HCT116 (cell line): ENCODE data around the gene SRGAP1. TPM values are rescaled to one million over a fixed set of nuclear protein-coding genes. Genes with fewer than 3 reads are reported as not detected.

Source experiments
- ATAC-seq: fragments of 200-7000 bp; cut with Tn5 transposase; 2 replicates; pipeline ENCODE4 v1.9.1; 2020; ENCODE audit warnings: mild to moderate bottlenecking, moderate library complexity
- BruUV-seq: library from RNA; stranded (reverse); fragments of 400-500 nt; replicated peaks from 2 replicates; lab custom pipeline; 2021; lab: Mats Ljungman, UMichigan
- CTCF ChIA-PET: fragments of 300-600 bp; sonication (Branson Sonifier 250); formaldehyde crosslinking; loops from one replicate; lab custom pipeline; 2021; ENCODE audit warnings: antibody characterized with exemption; lab: Charles Lee
- POLR2A ChIA-PET: fragments of 300-600, 350-600 bp; sonication (Branson Sonifier 250); formaldehyde crosslinking; loops from one replicate; lab custom pipeline; 2021; ENCODE audit warnings: antibody characterized with exemption; lab: Charles Lee
- RAD21 ChIA-PET, 2 experiments: fragments of 300-600 bp; sonication (Branson Sonifier 250); formaldehyde crosslinking; loops; one replicate each; lab custom pipeline; 2023; ENCODE audit warnings: low total read pairs in 2 of 2; ENCODE audit not compliant: uncharacterized antibody in 2 of 2, unreplicated experiment in 2 of 2, low non-redundant PET in 1 of 2; lab: Charles Lee
- DNase-seq: peaks from one replicate; pipeline ENCODE4 v3.0.0-alpha.2; 2010; ENCODE audit warnings: low read depth, low spot score
- H2AFZ ChIP-seq: fragments of 200-600 bp; shearing (Covaris generic), sonication (generic); 2 replicates; pipeline ENCODE4 v1.6.1; 2017; ENCODE audit warnings: low read depth, mixed run types, mixed read lengths, antibody characterized with exemption, low read length; ENCODE audit not compliant: poor library complexity, severe bottlenecking
- H3K27ac ChIP-seq: 2 replicates; pipeline ENCODE4 v1.5.1; 2012; ENCODE audit warnings: low read depth, low read length
- H3K27me3 ChIP-seq: fragments of 200-600 bp; sonication (generic); 2 replicates; pipeline ENCODE4 v1.6.1; 2016; ENCODE audit warnings: mixed run types, low read length, mixed read lengths; ENCODE audit not compliant: insufficient read depth
- H3K36me3 ChIP-seq, 2 experiments: fragments of 200-500 bp in 1 of 2; fragments of 200-600 bp in 1 of 2; sonication (Bioruptor generic) in 1 of 2; sonication (generic) in 1 of 2; 2 replicates each; pipeline versions ENCODE4 v1.5.1 to v1.6.1; 2014 to 2016; ENCODE audit warnings: low read length in 2 of 2, inconsistent platforms in 1 of 2, mixed read lengths in 1 of 2, mixed run types in 1 of 2; ENCODE audit not compliant: insufficient read depth in 2 of 2, control insufficient read depth in 1 of 2
- H3K4me1 ChIP-seq, 2 experiments: fragments of 200-600 bp in 1 of 2; sonication (generic) in 1 of 2; 2 replicates each; pipeline versions ENCODE4 v1.5.1 to v1.6.1; 2012 to 2017; ENCODE audit warnings: low read length in 2 of 2, inconsistent platforms in 1 of 2, mild to moderate bottlenecking in 1 of 2, mixed read lengths in 1 of 2, mixed run types in 1 of 2, moderate library complexity in 1 of 2; ENCODE audit not compliant: insufficient read depth in 2 of 2, control insufficient read depth in 1 of 2
- H3K4me2 ChIP-seq: fragments of 200-600 bp; sonication (generic); 2 replicates; pipeline ENCODE4 v1.6.1; 2017; ENCODE audit warnings: mixed run types, low read length, mixed read lengths
- H3K4me3 ChIP-seq, 2 experiments: fragments of 200-600 bp in 1 of 2; sonication (generic) in 1 of 2; replicated peaks in 1 of 2; 2 replicates each; pipeline ENCODE4 v1.5.1; 2011 to 2016; ENCODE audit warnings: low read length in 2 of 2, control low read depth in 1 of 2, low read depth in 1 of 2, mild to moderate bottlenecking in 1 of 2, mixed read lengths in 1 of 2, mixed run types in 1 of 2
- H3K79me2 ChIP-seq: fragments of 200-600 bp; sonication (generic); 2 replicates; pipeline ENCODE4 v1.6.1; 2017; ENCODE audit warnings: mild to moderate bottlenecking, mixed run types, low read length, moderate library complexity, mixed read lengths; ENCODE audit not compliant: insufficient read depth
- H3K9ac ChIP-seq: fragments of 200-600 bp; sonication (generic); 2 replicates; pipeline ENCODE4 v1.6.1; 2016; ENCODE audit warnings: low read length, mixed read lengths
- H3K9me2 ChIP-seq: fragments of 200-600 bp; sonication (generic), shearing (Covaris generic); 2 replicates; pipeline ENCODE4 v1.6.1; 2017; ENCODE audit warnings: mixed run types, mild to moderate bottlenecking, moderate library complexity; ENCODE audit not compliant: insufficient read depth
- H3K9me3 ChIP-seq, 2 experiments: fragments of 200-500 bp in 1 of 2; fragments of 200-600 bp in 1 of 2; sonication (Bioruptor generic) in 1 of 2; sonication (generic) in 1 of 2; 2 replicates each; pipeline ENCODE4 v1.6.1; 2014 to 2017; ENCODE audit warnings: low read length in 2 of 2, mixed read lengths in 2 of 2, inconsistent platforms in 1 of 2, low read depth in 1 of 2, mild to moderate bottlenecking in 1 of 2, mixed run types in 1 of 2, moderate library complexity in 1 of 2; ENCODE audit not compliant: control insufficient read depth in 1 of 2, insufficient read depth in 1 of 2
- H4K20me1 ChIP-seq: fragments of 200-600 bp; sonication (generic), shearing (Covaris generic); 2 replicates; pipeline ENCODE4 v1.6.1; 2017; ENCODE audit warnings: mixed run types, mild to moderate bottlenecking, moderate library complexity; ENCODE audit not compliant: insufficient read depth
- CBX3 ChIP-seq: IDR thresholded peaks from 2 replicates; pipeline ENCODE4 v1.6.1; 2012; ENCODE audit warnings: low read depth
- CEBPB ChIP-seq: IDR thresholded peaks from 2 replicates; pipeline ENCODE4 v1.6.1; 2012; ENCODE audit warnings: low read depth
- CTCF ChIP-seq, 3 experiments: fragments of 200-600 bp in 1 of 3; sonication (generic) in 1 of 3; IDR thresholded peaks in 2 of 3; conservative IDR thresholded peaks in 1 of 3; 2 replicates each; pipeline ENCODE4 v1.5.1; 2012 to 2017; ENCODE audit warnings: low read depth in 2 of 3, low read length in 2 of 3, antibody characterized with exemption in 1 of 3, borderline replicate concordance in 1 of 3, control low read depth in 1 of 3, mild to moderate bottlenecking in 1 of 3, mixed read lengths in 1 of 3, mixed run types in 1 of 3, moderate library complexity in 1 of 3; ENCODE audit not compliant: insufficient read depth in 1 of 3
- ELF1 ChIP-seq: IDR thresholded peaks from 2 replicates; pipeline ENCODE4 v1.6.1; 2012; ENCODE audit warnings: low read depth, borderline replicate concordance
- EZH2phosphoT487 ChIP-seq: fragments of 200-600 bp; IDR thresholded peaks from 2 replicates; pipeline ENCODE4 v1.6.1; 2018; ENCODE audit warnings: antibody characterized with exemption, borderline replicate concordance
- FOSL1 ChIP-seq: IDR thresholded peaks from 2 replicates; pipeline ENCODE4 v1.6.1; 2012; ENCODE audit warnings: low read depth
- MAX ChIP-seq: IDR thresholded peaks from 2 replicates; pipeline ENCODE4 v1.6.1; 2012
- POLR2A ChIP-seq: IDR thresholded peaks from 2 replicates; pipeline ENCODE4 v1.7.0; 2011; ENCODE audit warnings: borderline replicate concordance; ENCODE audit not compliant: insufficient read depth, insufficient read length; ENCODE audit errors: extremely low read depth
- POLR2AphosphoS5 ChIP-seq: IDR thresholded peaks from 2 replicates; pipeline ENCODE4 v1.6.1; 2011; ENCODE audit warnings: mild to moderate bottlenecking, low read depth, low read length, moderate library complexity
- REST ChIP-seq: IDR thresholded peaks from 2 replicates; pipeline ENCODE4 v1.6.1; 2012; ENCODE audit warnings: low read depth
- SP1 ChIP-seq: IDR thresholded peaks from 2 replicates; pipeline ENCODE4 v1.6.1; 2012; ENCODE audit warnings: low read depth
- TCF7L2 ChIP-seq: IDR thresholded peaks from 2 replicates; pipeline ENCODE4 v1.7.0; 2011; ENCODE audit warnings: borderline replicate concordance, inconsistent platforms; ENCODE audit not compliant: insufficient read depth, insufficient read length; ENCODE audit errors: extremely low read depth
- YY1 ChIP-seq: IDR thresholded peaks from 2 replicates; pipeline ENCODE4 v1.6.1; 2011; ENCODE audit warnings: low read length, low read depth, moderate library complexity, mild to moderate bottlenecking; ENCODE audit not compliant: insufficient replicate concordance; ENCODE audit errors: extremely low read depth
- ZBTB33 ChIP-seq: IDR thresholded peaks from 2 replicates; pipeline ENCODE4 v1.6.1; 2011; ENCODE audit warnings: mild to moderate bottlenecking, low read length, moderate library complexity; ENCODE audit not compliant: insufficient replicate concordance; ENCODE audit errors: extremely low read depth
- ZFX ChIP-seq: fragments of 450-650 bp; IDR thresholded peaks from 2 replicates; pipeline ENCODE4 v1.6.1; 2017
- ZNF274 ChIP-seq: fragments of 200-500 bp; sonication (Bioruptor generic); IDR thresholded peaks from 2 replicates; pipeline ENCODE4 v1.6.1; 2014; ENCODE audit warnings: mild to moderate bottlenecking, low read depth, low read length, inconsistent platforms
- intact Hi-C: fragments of 100-400 bp; cut with micrococcal nuclease; formaldehyde crosslinking; loops from 2 replicates; pipeline ENCODE4 v1.10.0; 2022
- total RNA-seq: library from RNA; stranded (reverse); gene quantifications from one replicate; pipeline ENCODE4 v1.2.1, GENCODE V29; 2021; ENCODE audit not compliant: unreplicated experiment

The SRGAP1 gene
- total RNA-seq, 1 experiment from 2014 or later, result 16.6 TPM

DNA sequence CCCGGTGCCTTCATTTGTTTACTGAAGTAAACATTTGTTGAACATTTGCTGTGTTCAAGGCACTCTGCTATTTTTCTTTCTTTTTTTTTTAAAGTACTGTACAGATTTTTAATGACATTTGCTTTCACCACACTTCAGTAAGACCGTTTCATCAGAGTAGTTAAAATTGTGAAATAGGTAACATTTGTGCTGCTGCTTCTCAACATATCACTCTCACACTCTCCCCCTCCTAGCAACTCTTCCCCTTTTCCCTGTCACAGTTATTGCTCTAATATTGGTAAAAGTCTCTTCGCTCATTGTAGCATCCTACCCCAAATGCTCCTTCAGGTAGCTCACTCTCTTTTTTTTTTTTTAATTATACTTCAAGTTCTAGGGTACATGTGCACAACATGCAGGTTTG lies 49.6 kb downstream of the SRGAP1 start (continued):
- TF ChIP-seq TCF7L2, result no peak
- no peak for TF ChIP-seq EZH2phosphoT487
- TF ChIP-seq POLR2AphosphoS5, result no peak
- no peak for TF ChIP-seq CTCF (IDR thresholded peaks at IDR 0.05 in 2 of 3, conservative IDR thresholded peaks at IDR 0.05 in 1 of 3; ENCODE audit: borderline replicate concordance in 1 of 3, insufficient read depth in 1 of 3, low read depth in 2 of 3, low read length in 2 of 3)
- no peak for TF ChIP-seq POLR2A
- no peak for TF ChIP-seq YY1

GRCh38 chr12:63895841-63896240 lies 51.3 kb downstream of the SRGAP1 start:
- no peak for ATAC-seq
- no peaks in the 10 kb centered on the region for H3K27me3 ChIP-seq
- 0 out of 4 replicates have a peak, but pooled peaks cover 0 to 2% of the 10 kb centered on the region in 2 experiments for H3K36me3 ChIP-seq
- DNase-seq, result no peak
- no peak overlapping the region for H3K27ac ChIP-seq
- H4K20me1 ChIP-seq, result no peaks in the 10 kb centered on the region
- H3K4me3 ChIP-seq, result no peak overlapping the region
- RAD21 ChIA-PET, result no interaction called here
- H3K4me1 ChIP-seq, result peaks cover 0 to 7% of the 10 kb centered on the region in 2 experiments; a peak in 1 of 4 replicates
- POLR2A ChIA-PET, result no interaction called here
- no peaks in the 10 kb centered on the region for H3K9me2 ChIP-seq
- peaks cover 50% of the 10 kb centered on the region for H3K79me2 ChIP-seq
- intact Hi-C loops, result no loop called here
- no peak overlapping the region for H2AFZ ChIP-seq
- no peak overlapping the region for H3K4me2 ChIP-seq
- BruUV-seq, result no TSS peak
- H3K9me3 ChIP-seq, result no peaks in the 10 kb centered on the region
- H3K9ac ChIP-seq, result no peak overlapping the region
- CTCF ChIA-PET, result no interaction called here
- TF ChIP-seq EZH2phosphoT487 (no peak), ZNF274 (no peak), ZBTB33 (no peak), ELF1 (no peak), TCF7L2 (no peak), CEBPB (no peak), POLR2A (no peak), MAX (no peak), CBX3 (no peak), YY1 (no peak), SP1 (no peak), ZFX (no peak), REST (no peak), FOSL1 (no peak)
